ENCODE measurements around the gene RTL1.

Gene RTL1

GRCh38 chr14:100898465-100898864 lies 5.1 kb downstream of the RTL1 start:
- no peak for DNase-seq

- DNase-seq = no peak
Observed at GRCh38 chr14:100896369-100897060, 7.0 kb downstream of the RTL1 start.

GRCh38 chr14:100895411-100895810 lies 8.1 kb downstream of the RTL1 start:
- no peak for DNase-seq

GRCh38 chr14:100894416-100894815 lies 9.1 kb downstream of the RTL1 start:
- no peak for DNase-seq

- DNase-seq = no peak
Observed at GRCh38 chr14:100893760-100894159, 9.8 kb downstream of the RTL1 start.

- no peak for DNase-seq
Observed at GRCh38 chr14:100893228-100893601, 10.3 kb downstream of the RTL1 start.

GRCh38 chr14:100892496-100893227 lies 10.9 kb downstream of the RTL1 start:
- DNase-seq = no peak

GRCh38 chr14:100891501-100892445 lies 11.7 kb downstream of the RTL1 start:
- DNase-seq = no peak

GRCh38 chr14:100891051-100891450 lies 12.5 kb downstream of the RTL1 start:
- no peak for DNase-seq

- DNase-seq = no peak
Observed at GRCh38 chr14:100890061-100890850, 13.3 kb downstream of the RTL1 start.

GRCh38 chr14:100889641-100890040 lies 13.9 kb downstream of the RTL1 start:
- DNase-seq = no peak

- DNase-seq = no peak
Observed at GRCh38 chr14:100888789-100889315, 14.7 kb downstream of the RTL1 start.

- no peak for DNase-seq
Observed at GRCh38 chr14:100887728-100888335, 15.7 kb downstream of the RTL1 start.

- DNase-seq = no peak
Observed at GRCh38 chr14:100885617-100886016, 17.9 kb downstream of the RTL1 start.

GRCh38 chr14:100885196-100885595 lies 18.3 kb downstream of the RTL1 start:
- DNase-seq = no peak

GRCh38 chr14:100884456-100884855 lies 19.1 kb downstream of the RTL1 start:
- DNase-seq = no peak

GRCh38 chr14:100883789-100884101 lies 19.8 kb downstream of the RTL1 start:
- no peak for DNase-seq

GRCh38 chr14:100882991-100883788 lies 20.3 kb downstream of the RTL1 start:
- no peak for DNase-seq

GRCh38 chr14:100882026-100882967 lies 21.2 kb downstream of the RTL1 start:
- no peak for DNase-seq
